Activated CD4-positive, CD25-positive, alpha-beta regulatory T cell treated with anti-CD3 and anti-CD28 coated beads, Interleukin-2, amount 50 U/mL, for 24 hours (primary cell): Measurements from ENCODE around the gene BLID.

Experiments used
- ATAC-seq, 2 donors: fragments of 150-1000 bp; cut with Tn5 transposase; one replicate each; pipeline ENCODE4 v1.10.0; 2021; ENCODE audit warnings: mild to moderate bottlenecking in 1 of 2, moderate library complexity in 1 of 2

The BLID gene

GRCh38 chr11:122103726-122104125 is 12.3 kb downstream of the BLID start:
- ATAC-seq: no peak

- no peak for ATAC-seq
These were observed 12.7 kb downstream of the BLID start for GRCh38 chr11:122103321-122103720.

GRCh38 chr11:122102426-122102825 is 13.6 kb downstream of the BLID start:
- no peak for ATAC-seq

GRCh38 chr11:122101625-122102291 is 14.3 kb downstream of the BLID start:
- ATAC-seq: no peak

GRCh38 chr11:122100756-122101080 is 15.3 kb downstream of the BLID start:
- no peak for ATAC-seq

- no peak for ATAC-seq
These were observed 15.8 kb downstream of the BLID start for GRCh38 chr11:122100037-122100755.

- ATAC-seq: no peak
These were observed 16.5 kb downstream of the BLID start for GRCh38 chr11:122099374-122100036.

GRCh38 chr11:122098261-122098980 is 17.6 kb downstream of the BLID start:
- no peak for ATAC-seq

GRCh38 chr11:122097419-122098001 is 18.5 kb downstream of the BLID start:
- ATAC-seq: no peak

- ATAC-seq: no peak
These were observed 19.5 kb downstream of the BLID start for GRCh38 chr11:122096272-122097112.

- ATAC-seq: no peak
These were observed 20.2 kb downstream of the BLID start for GRCh38 chr11:122095681-122096262.

GRCh38 chr11:122094836-122095235 is 21.2 kb downstream of the BLID start:
- no peak for ATAC-seq

- ATAC-seq: no peak
These were observed 22.2 kb downstream of the BLID start for GRCh38 chr11:122093731-122094275.

- no peak for ATAC-seq
These were observed 24.2 kb downstream of the BLID start for GRCh38 chr11:122091835-122092234.

- ATAC-seq: no peak
These were observed 26.9 kb downstream of the BLID start for GRCh38 chr11:122089111-122089510.

- no peak for ATAC-seq
These were observed 30.3 kb downstream of the BLID start for GRCh38 chr11:122085712-122086111.

- ATAC-seq: no peak
These were observed 30.8 kb downstream of the BLID start for GRCh38 chr11:122085264-122085663.

- ATAC-seq: no peak
These were observed 33.8 kb downstream of the BLID start for GRCh38 chr11:122082205-122082604.

GRCh38 chr11:122081073-122081472 is 34.9 kb downstream of the BLID start:
- ATAC-seq: no peak

GRCh38 chr11:122077459-122077858 is 38.6 kb downstream of the BLID start:
- no peak for ATAC-seq

GRCh38 chr11:122076512-122077120 is 39.4 kb downstream of the BLID start:
- no peak for ATAC-seq
